GM12878 (cell line): Measurements from ENCODE around the gene CDSN. TPM values are rescaled to one million over a fixed set of nuclear protein-coding genes. Genes with fewer than 3 reads are reported as not detected.

Experiments
- ATAC-seq: fragments of 200-7000 bp; cut with Tn5 transposase; 3 replicates; pipeline ENCODE4 v1.9.1; 2020; ENCODE audit warnings: mild to moderate bottlenecking, moderate library complexity
- BruUV-seq: library from RNA; stranded (reverse); fragments of 400-500 nt; replicated peaks from 2 replicates; lab custom pipeline; 2021; lab: Mats Ljungman, UMichigan
- CTCF ChIA-PET: fragments of 300-600 bp; sonication (Branson Sonifier 250); formaldehyde crosslinking; extraction: SDS; loops from one replicate; lab custom pipeline; 2021; ENCODE audit warnings: inconsistent platforms; lab: Yijun Ruan, JAX
- POLR2A ChIA-PET: fragments of 350-600 bp; formaldehyde crosslinking; extraction: SDS; loops from one replicate; lab custom pipeline; 2021; ENCODE audit warnings: inconsistent platforms; lab: Charles Lee
- RAD21 ChIA-PET: fragments of 300-600 bp; sonication (Branson Sonifier 250); formaldehyde crosslinking; loops from one replicate; lab custom pipeline; 2023; ENCODE audit warnings: antibody characterized with exemption; ENCODE audit not compliant: unreplicated experiment; lab: Charles Lee
- SMC1A ChIA-PET: fragments of 300-600 bp; sonication (Branson Sonifier 250); formaldehyde crosslinking; loops from one replicate; lab custom pipeline; 2023; ENCODE audit not compliant: unreplicated experiment, uncharacterized antibody; lab: Charles Lee
- DNase-seq: peaks from one replicate; pipeline ENCODE4 v3.0.0-alpha.2; 2011; ENCODE audit warnings: low read depth, low spot score
- FAIRE-seq: peaks from 3 replicates; lab custom pipeline; 2011; peaks lifted over from hg19 to GRCh38; lab: Jason Lieb, UNC
- H2AFZ ChIP-seq: 2 replicates; pipeline ENCODE4 v1.6.0; 2011; ENCODE audit warnings: low read depth, low read length, control low read depth; ENCODE audit not compliant: control insufficient read depth
- H3K27ac ChIP-seq: 2 replicates; pipeline ENCODE4 v1.5.1; 2011; ENCODE audit warnings: control low read depth; ENCODE audit not compliant: control insufficient read depth, insufficient read depth
- H3K27me3 ChIP-seq, 2 experiments: replicated peaks in 1 of 2; 2 replicates each; pipeline versions ENCODE4 v1.6.0 to v1.6.1; 2011; ENCODE audit warnings: low read length in 1 of 2; ENCODE audit not compliant: control insufficient read depth in 2 of 2, insufficient read depth in 2 of 2
- H3K36me3 ChIP-seq, 2 experiments: 2 replicates each; pipeline ENCODE4 v1.5.1; 2011; ENCODE audit warnings: low read length in 1 of 2; ENCODE audit not compliant: control insufficient read depth in 2 of 2, insufficient read depth in 2 of 2
- H3K4me1 ChIP-seq: 2 replicates; pipeline ENCODE4 v1.6.1; 2011; ENCODE audit warnings: mild to moderate bottlenecking, low read length, moderate library complexity, mixed read lengths; ENCODE audit not compliant: control insufficient read depth, insufficient read depth
- H3K4me2 ChIP-seq: 2 replicates; pipeline ENCODE4 v1.6.0; 2011; ENCODE audit warnings: control low read depth; ENCODE audit not compliant: control insufficient read depth, insufficient read depth
- H3K4me3 ChIP-seq: fragments of 200-600 bp; sonication (generic); 2 replicates; pipeline ENCODE4 v1.5.1; 2016
- H3K79me2 ChIP-seq: 2 replicates; pipeline ENCODE4 v1.6.0; 2011; ENCODE audit warnings: low read length; ENCODE audit not compliant: control insufficient read depth, insufficient read depth
- H3K9ac ChIP-seq: 2 replicates; pipeline ENCODE4 v1.8.0; 2011; ENCODE audit warnings: low read length, control low read depth, mixed read lengths; ENCODE audit not compliant: control insufficient read depth, insufficient read depth
- H3K9me3 ChIP-seq: replicated peaks from 3 replicates; pipeline ENCODE4 v1.5.1; 2011; ENCODE audit warnings: mild to moderate bottlenecking, low read length; ENCODE audit not compliant: control insufficient read depth, insufficient read depth
- H4K20me1 ChIP-seq: 2 replicates; pipeline ENCODE4 v1.6.0; 2011; ENCODE audit not compliant: control insufficient read depth, insufficient read depth
- ATF7 ChIP-seq: fragments of 450-650 bp; IDR thresholded peaks from 2 replicates; pipeline ENCODE4 v1.6.1; 2016; ENCODE audit warnings: low read depth, mild to moderate bottlenecking
- BCL3 ChIP-seq: IDR thresholded peaks from 2 replicates; pipeline ENCODE4 v1.6.1; 2011; ENCODE audit warnings: borderline replicate concordance, low read depth, mild to moderate bottlenecking, moderate library complexity, low read length; ENCODE audit not compliant: insufficient read depth, poor library complexity, severe bottlenecking
- LARP7 ChIP-seq: fragments of 450-650 bp; IDR thresholded peaks from 2 replicates; pipeline ENCODE4 v1.6.1; 2017; ENCODE audit warnings: mild to moderate bottlenecking
- MEF2A ChIP-seq: IDR thresholded peaks from 2 replicates; pipeline ENCODE4 v1.6.1; 2011; ENCODE audit warnings: low read depth, mild to moderate bottlenecking, low read length, moderate library complexity; ENCODE audit not compliant: insufficient read depth
- NFYB ChIP-seq: IDR thresholded peaks from 2 replicates; pipeline ENCODE4 v1.6.1; 2011; ENCODE audit warnings: low read depth, mild to moderate bottlenecking, low read length, improper control_type of control experiment, moderate library complexity; ENCODE audit not compliant: insufficient read depth
- PAX8 ChIP-seq: fragments of 450-650 bp; IDR thresholded peaks from 2 replicates; pipeline ENCODE4 v1.6.1; 2017; ENCODE audit warnings: mild to moderate bottlenecking, moderate library complexity
- POLR2A ChIP-seq: IDR thresholded peaks from 2 replicates; pipeline ENCODE4 v1.6.1; 2011; ENCODE audit warnings: low read depth, mild to moderate bottlenecking, low read length
- POLR2AphosphoS2 ChIP-seq: IDR thresholded peaks from 2 replicates; pipeline ENCODE4 v1.6.1; 2011; ENCODE audit warnings: low read depth, mild to moderate bottlenecking, low read length, improper control_type of control experiment, moderate library complexity
- RCOR1 ChIP-seq: conservative IDR thresholded peaks from 2 replicates; pipeline ENCODE4 v1.6.1; 2012; ENCODE audit warnings: low read depth, low read length, improper control_type of control experiment
- RELB ChIP-seq: fragments of 450-650 bp; IDR thresholded peaks from 2 replicates; pipeline ENCODE4 v1.6.1; 2017; ENCODE audit warnings: low read depth, mild to moderate bottlenecking, moderate library complexity
- SIN3A ChIP-seq: IDR thresholded peaks from 2 replicates; pipeline ENCODE4 v1.6.1; 2012; ENCODE audit warnings: low read depth, low read length, improper control_type of control experiment
- SP1 ChIP-seq: IDR thresholded peaks from one replicate; pipeline ENCODE4 v1.6.1; 2011; ENCODE audit warnings: low read depth, low read length
- STAT3 ChIP-seq: IDR thresholded peaks from 2 replicates; pipeline ENCODE4 v1.6.1; 2011; ENCODE audit warnings: low read depth, low read length, improper control_type of control experiment
- TAF1 ChIP-seq: IDR thresholded peaks from 2 replicates; pipeline ENCODE4 v1.6.1; 2011; ENCODE audit warnings: mild to moderate bottlenecking, low read depth, low read length, borderline replicate concordance
- ZZZ3 ChIP-seq: IDR thresholded peaks from 2 replicates; pipeline ENCODE4 v1.6.1; 2011; ENCODE audit warnings: low read depth; ENCODE audit not compliant: control insufficient read depth, insufficient read length
- WGBS: methylation state at CpG from one replicate; pipeline ENCODE4 v1.1.6; 2016; ENCODE audit warnings: low lambda C conversion rate; ENCODE audit not compliant: insufficient replicate concordance, insufficient coverage; ENCODE audit errors: missing lambda C conversion rate; 5-methylcytosine and 5-hydroxymethylcytosine counted together
- in situ Hi-C: fragments of 300-500 bp; cut with MboI; formaldehyde crosslinking; loops from 9 replicates; pipeline ENCODE4 v1.14.3; 2018; ENCODE audit warnings: mixed read lengths
- intact Hi-C: fragments of 100-400 bp; cut with micrococcal nuclease; formaldehyde crosslinking; loops from one replicate; pipeline ENCODE4 v1.14.2; 2022; ENCODE audit not compliant: unreplicated experiment
- polyA plus RNA-seq, 11 experiments: library from polyadenylated mRNA; depleted of rRNA in 4 of 11; unstranded in 6 of 11; stranded (reverse) in 5 of 11; fragments of >200 nt; fragmentation: Nextera tagmentation in 4 of 11; fragmentation: Illumina TruSeq in 1 of 11; extraction: Ambion mirVana in 4 of 11; extraction: Trizol in 1 of 11; gene quantifications; 1 replicate in 1 of 11; 2 replicates in 10 of 11; pipeline versions ENCODE4 v1.2.1 to v1.2.3, GENCODE V29; 2011 to 2016; ENCODE audit warnings: inconsistent platforms in 2 of 11, missing spikeins in 2 of 11, low read depth in 1 of 11
- total RNA-seq, 4 experiments: library from RNA; depleted of rRNA in 3 of 4; stranded (reverse); fragments of >200 nt in 3 of 4; fragmentation: Illumina TruSeq in 1 of 4; extraction: Trizol in 1 of 4; gene quantifications; 2 replicates each; pipeline versions ENCODE4 v1.2.1 to v1.2.3, GENCODE V29; 2013 to 2021
- TF ChIP-seq, protein P1 (sequence below): fragments of 450-650 bp; formaldehyde crosslinking; IDR thresholded peaks from 2 replicates; pipeline ENCODE4 v1.5.0; 2022; ENCODE audit warnings: mild to moderate bottlenecking, missing genetic modification characterization
- TF ChIP-seq, protein P2 (sequence below), 3 experiments: IDR thresholded peaks in 2 of 3; conservative IDR thresholded peaks in 1 of 3; 2 replicates each; pipeline ENCODE4 v1.5.1; 2011; ENCODE audit warnings: low read depth in 3 of 3, low read length in 3 of 3, mild to moderate bottlenecking in 3 of 3, control low read depth in 2 of 3, moderate library complexity in 2 of 3, inconsistent platforms in 1 of 3, mixed read lengths in 1 of 3; ENCODE audit not compliant: control insufficient read depth in 2 of 3, insufficient read depth in 1 of 3; ENCODE audit errors: extremely low read depth in 1 of 3

Gene CDSN
- total and polyA plus RNA-seq, 10 of the 15 experiments (the other 5 are each of a cell fraction or from before 2014, with no cell fraction given) = 0.01 TPM; not detected in 9

- in situ Hi-C loops (loop anchor here (10.0 kb wide), 1 partner anchor 634 kb away; no protein-coding TSS in a partner anchor), intact Hi-C loops (no loop called here)
- H3K9me3 ChIP-seq = no peaks in the 10 kb centered on the region
- H3K79me2 ChIP-seq = no peaks in the 10 kb centered on the region
- DNase-seq = no peak
- H3K27ac ChIP-seq = no peak overlapping the region
- 72% methylated on average over 4 of the region's 4 CpGs for WGBS
- ChIA-PET POLR2A (no interaction called here), SMC1A (no interaction called here), RAD21 (interaction anchor here (1.5 kb wide), 1 partner anchor 11 kb away, joined by 4 read pairs; no protein-coding TSS in a partner anchor), CTCF (no interaction called here)
- H4K20me1 ChIP-seq = no peaks in the 10 kb centered on the region
- H3K9ac ChIP-seq = no peak overlapping the region
- H3K4me3 ChIP-seq = no peak overlapping the region
- H3K27me3 ChIP-seq = peaks cover 0 to 2% of the 10 kb centered on the region in 2 experiments; a peak in 2 of 4 replicates
- H2AFZ ChIP-seq = no peak overlapping the region
- no peak overlapping the region for H3K4me2 ChIP-seq
- BruUV-seq = no TSS peak
- no peak for FAIRE-seq
- H3K36me3 ChIP-seq = no peaks in the 10 kb centered on the region
- ATAC-seq = no peak
- no peaks in the 10 kb centered on the region for H3K4me1 ChIP-seq
- TF ChIP-seq RELB = no peak
- TF ChIP-seq STAT3 = no peak
- no peak for TF ChIP-seq MEF2A
- TF ChIP-seq POLR2A = no peak
- no peak for TF ChIP-seq NFYB
- TF ChIP-seq PAX8 = no peak
- TF ChIP-seq, protein P1, sequence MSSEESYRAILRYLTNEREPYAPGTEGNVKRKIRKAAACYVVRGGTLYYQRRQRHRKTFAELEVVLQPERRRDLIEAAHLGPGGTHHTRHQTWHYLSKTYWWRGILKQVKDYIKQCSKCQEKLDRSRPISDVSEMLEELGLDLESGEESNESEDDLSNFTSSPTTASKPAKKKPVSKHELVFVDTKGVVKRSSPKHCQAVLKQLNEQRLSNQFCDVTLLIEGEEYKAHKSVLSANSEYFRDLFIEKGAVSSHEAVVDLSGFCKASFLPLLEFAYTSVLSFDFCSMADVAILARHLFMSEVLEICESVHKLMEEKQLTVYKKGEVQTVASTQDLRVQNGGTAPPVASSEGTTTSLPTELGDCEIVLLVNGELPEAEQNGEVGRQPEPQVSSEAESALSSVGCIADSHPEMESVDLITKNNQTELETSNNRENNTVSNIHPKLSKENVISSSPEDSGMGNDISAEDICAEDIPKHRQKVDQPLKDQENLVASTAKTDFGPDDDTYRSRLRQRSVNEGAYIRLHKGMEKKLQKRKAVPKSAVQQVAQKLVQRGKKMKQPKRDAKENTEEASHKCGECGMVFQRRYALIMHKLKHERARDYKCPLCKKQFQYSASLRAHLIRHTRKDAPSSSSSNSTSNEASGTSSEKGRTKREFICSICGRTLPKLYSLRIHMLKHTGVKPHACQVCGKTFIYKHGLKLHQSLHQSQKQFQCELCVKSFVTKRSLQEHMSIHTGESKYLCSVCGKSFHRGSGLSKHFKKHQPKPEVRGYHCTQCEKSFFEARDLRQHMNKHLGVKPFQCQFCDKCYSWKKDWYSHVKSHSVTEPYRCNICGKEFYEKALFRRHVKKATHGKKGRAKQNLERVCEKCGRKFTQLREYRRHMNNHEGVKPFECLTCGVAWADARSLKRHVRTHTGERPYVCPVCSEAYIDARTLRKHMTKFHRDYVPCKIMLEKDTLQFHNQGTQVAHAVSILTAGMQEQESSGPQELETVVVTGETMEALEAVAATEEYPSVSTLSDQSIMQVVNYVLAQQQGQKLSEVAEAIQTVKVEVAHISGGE (CRISPR knock-in tag) = no peak
- no peak for TF ChIP-seq ZZZ3
- no peak for TF ChIP-seq LARP7
- no peak for TF ChIP-seq RCOR1
- TF ChIP-seq ATF7 = no peak
- no peak for TF ChIP-seq BCL3
- TF ChIP-seq SP1 = no peak
- no peak for TF ChIP-seq POLR2AphosphoS2
- TF ChIP-seq TAF1 = no peak
- no peak for TF ChIP-seq SIN3A
- TF ChIP-seq, protein P2, sequence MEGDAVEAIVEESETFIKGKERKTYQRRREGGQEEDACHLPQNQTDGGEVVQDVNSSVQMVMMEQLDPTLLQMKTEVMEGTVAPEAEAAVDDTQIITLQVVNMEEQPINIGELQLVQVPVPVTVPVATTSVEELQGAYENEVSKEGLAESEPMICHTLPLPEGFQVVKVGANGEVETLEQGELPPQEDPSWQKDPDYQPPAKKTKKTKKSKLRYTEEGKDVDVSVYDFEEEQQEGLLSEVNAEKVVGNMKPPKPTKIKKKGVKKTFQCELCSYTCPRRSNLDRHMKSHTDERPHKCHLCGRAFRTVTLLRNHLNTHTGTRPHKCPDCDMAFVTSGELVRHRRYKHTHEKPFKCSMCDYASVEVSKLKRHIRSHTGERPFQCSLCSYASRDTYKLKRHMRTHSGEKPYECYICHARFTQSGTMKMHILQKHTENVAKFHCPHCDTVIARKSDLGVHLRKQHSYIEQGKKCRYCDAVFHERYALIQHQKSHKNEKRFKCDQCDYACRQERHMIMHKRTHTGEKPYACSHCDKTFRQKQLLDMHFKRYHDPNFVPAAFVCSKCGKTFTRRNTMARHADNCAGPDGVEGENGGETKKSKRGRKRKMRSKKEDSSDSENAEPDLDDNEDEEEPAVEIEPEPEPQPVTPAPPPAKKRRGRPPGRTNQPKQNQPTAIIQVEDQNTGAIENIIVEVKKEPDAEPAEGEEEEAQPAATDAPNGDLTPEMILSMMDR (IDR thresholded peaks at IDR 0.05 in 2 of 3, conservative IDR thresholded peaks at IDR 0.05 in 1 of 3; ENCODE audit: control insufficient read depth in 2 of 3, extremely low read depth in 1 of 3, insufficient read depth in 1 of 3, low read depth in 3 of 3, low read length in 3 of 3) = no peak
Measured at GRCh38 chr6:31098449-31098938, 21.8 kb downstream of the CDSN start.
